Uterus (tissue), 4 donors: ENCODE data around the gene NCDN. TPM values are rescaled to one million over a fixed set of nuclear protein-coding genes. Genes with fewer than 3 reads are reported as not detected.
"Not testable (repeated sequence)": the region's sequence is repeated elsewhere in the genome, so short reads cannot be mapped to it uniquely, and the experiment has no call there.

ENCODE experiments used
- DNase-seq, 2 donors: peaks; one replicate each; pipeline ENCODE4 v3.0.0-alpha.2; 2019 to 2020
- H3K27ac ChIP-seq, 2 donors: fragments of 200-600 bp; sonication (generic); 1 replicate in 1 of 2; 2 replicates in 1 of 2; pipeline ENCODE4 v1.5.1; 2016 to 2018
- H3K27me3 ChIP-seq, 2 donors: fragments of 200-600 bp; sonication (generic); one replicate each; pipeline ENCODE4 v1.5.1; 2018 to 2019; ENCODE audit warnings: control low read depth in 1 of 2
- H3K36me3 ChIP-seq, 2 donors: fragments of 200-600 bp; sonication (generic); one replicate each; pipeline ENCODE4 v1.5.1; 2019; ENCODE audit warnings: control low read depth in 1 of 2
- H3K4me1 ChIP-seq, 2 donors: fragments of 200-600 bp; sonication (generic); one replicate each; pipeline ENCODE4 v1.5.1; 2018 to 2019; ENCODE audit warnings: control low read depth in 1 of 2
- H3K4me3 ChIP-seq, 2 donors: fragments of 200-600 bp; sonication (generic); 1 replicate in 1 of 2; 2 replicates in 1 of 2; pipeline ENCODE4 v1.5.1; 2018 to 2019; ENCODE audit warnings: mild to moderate bottlenecking in 1 of 2
- H3K9me3 ChIP-seq, 2 donors: fragments of 200-600 bp; sonication (generic); one replicate each; pipeline ENCODE4 v1.5.1; 2019; ENCODE audit warnings: control low read depth in 1 of 2
- POLR2A ChIP-seq, 2 donors: fragments of 450-650 bp; IDR thresholded peaks; one replicate each; pipeline ENCODE4 v1.6.1; 2016; ENCODE audit warnings: antibody characterized with exemption in 2 of 2, mild to moderate bottlenecking in 1 of 2, moderate library complexity in 1 of 2
- intact Hi-C: fragments of 100-400 bp; cut with DNase I; formaldehyde crosslinking; loops from one replicate; pipeline ENCODE4 v1.15.1; 2023; ENCODE audit warnings: low total_unique reads
- total RNA-seq, 4 donors: library from RNA; depleted of rRNA in 3 of 4; stranded (reverse); fragments of >200 nt in 3 of 4; gene quantifications; one replicate each; pipeline versions ENCODE4 v1.1.0 to v1.2.4, GENCODE V29; 2014 to 2023
- TF ChIP-seq, protein P1 (sequence below), 4 experiments: fragments of 200-600 bp in 2 of 4; fragments of 450-650 bp in 2 of 4; sonication (generic) in 2 of 4; IDR thresholded peaks; one replicate each; pipeline ENCODE4 v1.5.1; 2016 to 2019; ENCODE audit warnings: antibody characterized with exemption in 4 of 4, mild to moderate bottlenecking in 2 of 4, moderate library complexity in 1 of 4
- donor health status: DM: yes; HTN: yes; CAD: no.

The NCDN gene
- total RNA-seq, 4 donors from 2014 or later: 4.4 to 29.9 (median 17.0) TPM

DNA sequence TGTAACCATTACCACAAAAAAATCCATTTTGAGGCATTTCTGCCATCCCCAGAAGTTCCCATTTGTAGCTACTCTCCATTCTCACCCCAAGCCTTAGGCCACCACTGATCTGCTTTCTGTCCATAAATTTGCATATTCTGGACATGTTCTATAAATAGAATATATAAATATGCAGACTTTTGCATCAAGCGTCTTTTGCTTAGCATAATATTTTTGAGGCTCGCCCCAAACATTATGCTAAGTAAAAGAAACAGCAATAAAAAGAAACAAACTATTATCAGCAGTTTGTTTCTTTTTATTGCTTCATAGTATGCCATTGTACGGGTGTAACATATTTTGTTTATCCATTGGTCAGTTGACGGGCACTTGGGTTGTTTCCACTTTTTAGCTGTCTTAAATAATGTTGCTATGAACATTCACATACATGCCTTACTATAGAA is 23.4 kb downstream of the NCDN start:
- no peak for DNase-seq
- Histone ChIP-seq H3K4me1 (no peaks in the 10 kb centered on the region), H3K27ac (no peak overlapping the region), H3K36me3 (no peaks in the 10 kb centered on the region), H3K9me3 (no peaks in the 10 kb centered on the region), H3K27me3 (no peaks in the 10 kb centered on the region), H3K4me3 (no peak overlapping the region)
- TF ChIP-seq, protein P1, sequence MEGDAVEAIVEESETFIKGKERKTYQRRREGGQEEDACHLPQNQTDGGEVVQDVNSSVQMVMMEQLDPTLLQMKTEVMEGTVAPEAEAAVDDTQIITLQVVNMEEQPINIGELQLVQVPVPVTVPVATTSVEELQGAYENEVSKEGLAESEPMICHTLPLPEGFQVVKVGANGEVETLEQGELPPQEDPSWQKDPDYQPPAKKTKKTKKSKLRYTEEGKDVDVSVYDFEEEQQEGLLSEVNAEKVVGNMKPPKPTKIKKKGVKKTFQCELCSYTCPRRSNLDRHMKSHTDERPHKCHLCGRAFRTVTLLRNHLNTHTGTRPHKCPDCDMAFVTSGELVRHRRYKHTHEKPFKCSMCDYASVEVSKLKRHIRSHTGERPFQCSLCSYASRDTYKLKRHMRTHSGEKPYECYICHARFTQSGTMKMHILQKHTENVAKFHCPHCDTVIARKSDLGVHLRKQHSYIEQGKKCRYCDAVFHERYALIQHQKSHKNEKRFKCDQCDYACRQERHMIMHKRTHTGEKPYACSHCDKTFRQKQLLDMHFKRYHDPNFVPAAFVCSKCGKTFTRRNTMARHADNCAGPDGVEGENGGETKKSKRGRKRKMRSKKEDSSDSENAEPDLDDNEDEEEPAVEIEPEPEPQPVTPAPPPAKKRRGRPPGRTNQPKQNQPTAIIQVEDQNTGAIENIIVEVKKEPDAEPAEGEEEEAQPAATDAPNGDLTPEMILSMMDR (IDR thresholded peaks at IDR 0.05): no peak
- no peak for TF ChIP-seq POLR2A (IDR thresholded peaks at IDR 0.05)
- intact Hi-C loops: no loop called here

DNA sequence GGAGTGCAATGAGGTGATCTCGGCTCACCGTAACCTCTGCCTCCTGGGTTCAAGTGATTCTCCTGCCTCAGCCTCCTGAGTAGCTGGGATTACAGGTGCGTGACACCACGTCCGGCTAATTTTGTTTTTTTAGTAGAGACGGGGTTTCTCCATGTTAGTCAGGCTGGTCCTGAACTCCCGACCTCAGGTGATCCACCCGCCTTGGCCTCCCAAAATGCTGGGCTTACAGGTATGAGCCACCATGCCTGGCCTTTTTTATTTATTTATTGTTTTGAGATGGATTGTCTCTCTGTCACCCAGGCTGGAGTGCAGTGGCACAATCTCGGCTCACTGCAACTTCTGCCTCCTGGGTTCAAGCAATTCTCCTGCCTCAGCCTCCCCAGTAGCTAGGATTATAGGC is 24.0 kb downstream of the NCDN start:
- H3K27ac ChIP-seq, H3K4me1 ChIP-seq, H3K9me3 ChIP-seq, H3K36me3 ChIP-seq, H3K4me3 ChIP-seq, H3K27me3 ChIP-seq, DNase-seq, intact Hi-C loops: not testable (repeated sequence)

DNA sequence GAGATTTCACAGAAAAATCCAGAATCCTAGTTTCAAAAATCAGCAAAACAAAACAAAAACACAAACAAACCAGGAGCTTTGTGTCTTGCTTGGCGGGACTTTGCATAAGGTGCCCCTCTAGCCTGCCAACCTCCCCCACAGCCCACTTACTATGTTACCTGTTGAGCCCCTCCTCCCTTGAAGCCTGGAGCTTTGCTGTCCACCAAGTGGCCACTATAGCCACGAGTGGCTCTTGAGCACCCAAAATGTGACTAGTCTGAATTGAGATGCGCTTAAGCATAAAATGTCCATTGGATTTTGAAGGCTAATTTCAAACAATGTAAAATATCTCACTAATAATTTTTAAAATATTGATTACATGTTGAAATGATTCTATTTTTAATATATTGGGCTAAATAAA is 27.7 kb downstream of the NCDN start:
- TF ChIP-seq POLR2A (IDR thresholded peaks at IDR 0.05): no peak
- TF ChIP-seq, protein P1 (IDR thresholded peaks at IDR 0.05): no peak
- intact Hi-C loops: no loop called here
- Histone ChIP-seq H3K27me3 (no peaks in the 10 kb centered on the region), H3K4me1 (no peaks in the 10 kb centered on the region), H3K36me3 (no peaks in the 10 kb centered on the region), H3K9me3 (no peaks in the 10 kb centered on the region), H3K4me3 (no peak overlapping the region), H3K27ac (no peak overlapping the region)
- DNase-seq: no peak

DNA sequence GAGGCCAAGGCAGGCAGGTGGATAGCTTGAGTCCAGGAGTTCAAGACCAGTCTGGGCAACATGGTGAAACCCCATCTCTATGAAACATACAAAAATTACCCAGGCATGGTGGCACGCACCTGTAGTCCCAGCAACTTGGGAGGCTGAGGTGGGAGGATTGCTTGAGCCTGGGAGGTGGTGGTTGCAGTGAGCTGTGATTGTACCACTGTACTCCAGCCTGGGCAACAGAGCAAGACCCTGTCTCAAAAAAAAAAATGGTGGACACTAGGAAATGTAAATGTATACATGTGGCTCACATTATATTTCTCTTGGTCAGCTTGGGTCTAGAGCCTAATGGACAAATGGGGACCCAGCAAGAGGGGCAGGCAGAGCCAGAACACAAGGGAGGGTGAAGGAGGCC is 28.2 kb downstream of the NCDN start:
- H3K27me3 ChIP-seq, H3K9me3 ChIP-seq, DNase-seq, H3K4me3 ChIP-seq, H3K36me3 ChIP-seq, intact Hi-C loops, H3K4me1 ChIP-seq, H3K27ac ChIP-seq: not testable (repeated sequence)

DNA sequence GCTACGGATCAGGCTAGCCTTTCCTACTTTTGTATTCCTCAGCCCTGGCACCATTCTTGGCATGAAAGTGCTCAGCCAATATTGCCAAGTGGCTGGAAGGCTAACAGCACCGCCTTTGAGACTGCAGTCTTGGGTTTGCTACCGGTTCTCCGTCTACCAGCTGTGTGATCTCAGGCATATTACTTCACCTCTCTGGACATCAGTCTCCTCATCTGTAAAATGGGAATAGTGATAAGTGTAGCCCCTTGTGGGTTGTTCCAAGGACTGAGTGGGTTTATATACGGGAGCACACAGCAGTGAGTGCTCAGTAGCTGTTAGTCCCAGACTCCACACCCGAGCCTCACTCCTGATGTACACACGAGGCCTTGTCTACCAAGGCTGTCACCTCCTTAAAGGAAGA is 29.2 kb downstream of the NCDN start:
- no peak for DNase-seq
- TF ChIP-seq, protein P1 (IDR thresholded peaks at IDR 0.05): no peak
- TF ChIP-seq POLR2A (IDR thresholded peaks at IDR 0.05): no peak
- H3K27me3 ChIP-seq: no peaks in the 10 kb centered on the region
- intact Hi-C loops: no loop called here
- H3K4me3 ChIP-seq: no peak overlapping the region
- H3K4me1 ChIP-seq: no peaks in the 10 kb centered on the region
- H3K9me3 ChIP-seq: no peaks in the 10 kb centered on the region
- H3K36me3 ChIP-seq: no peaks in the 10 kb centered on the region
- no peak overlapping the region for H3K27ac ChIP-seq

DNA sequence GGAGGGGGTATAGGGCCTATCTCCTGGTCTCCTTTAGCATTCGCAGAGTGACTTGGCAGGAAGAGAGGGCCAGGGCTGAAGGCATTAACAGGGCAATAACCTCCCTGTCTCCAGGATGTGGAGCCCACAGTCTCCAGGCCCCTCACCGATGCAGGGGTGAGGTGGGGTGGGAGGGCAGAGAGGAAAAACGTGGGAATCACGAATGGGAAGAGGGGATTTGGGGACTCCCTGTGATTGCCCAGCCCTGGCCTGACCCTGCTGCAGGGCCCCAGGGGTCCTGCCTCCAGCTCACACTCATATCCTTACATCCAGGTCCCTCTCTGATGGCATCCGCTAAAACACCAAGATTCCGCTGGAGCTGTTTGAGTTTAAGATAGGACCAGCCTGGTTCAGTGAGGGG is 30.1 kb downstream of the NCDN start:
- H3K27ac ChIP-seq: no peak overlapping the region
- no peaks in the 10 kb centered on the region for H3K36me3 ChIP-seq
- DNase-seq: no peak
- no peaks in the 10 kb centered on the region for H3K9me3 ChIP-seq
- TF ChIP-seq, protein P1 (IDR thresholded peaks at IDR 0.05): no peak
- TF ChIP-seq POLR2A (IDR thresholded peaks at IDR 0.05): no peak
- H3K27me3 ChIP-seq: no peaks in the 10 kb centered on the region
- H3K4me3 ChIP-seq: no peak overlapping the region
- no peaks in the 10 kb centered on the region for H3K4me1 ChIP-seq
- intact Hi-C loops: no loop called here
